Measurements from ENCODE around the gene AHCYL2. TPM values are rescaled to one million over a fixed set of nuclear protein-coding genes. Genes with fewer than 3 reads are reported as not detected.

AHCYL2 gene
- total RNA-seq, 1 experiment from 2014 or later, result 54.6 TPM

GRCh38 chr7:129205987-129206785 is 18.6 kb upstream of the AHCYL2 start:
- no peak overlapping the region for H3K4me3 Mint-ChIP-seq (ENCODE audit: low read depth, unreplicated experiment)
- no peaks in the 10 kb centered on the region for H3K4me1 Mint-ChIP-seq (ENCODE audit: low read depth, unreplicated experiment)
- no peak for TF ChIP-seq CTCF (IDR thresholded peaks at IDR 0.05; ENCODE audit: unreplicated experiment)
- no peak overlapping the region for H3K27ac Mint-ChIP-seq (ENCODE audit: unreplicated experiment)
- CTCF ChIA-PET, result no interaction called here
- intact Hi-C loops (cut with micrococcal nuclease; ENCODE audit: unreplicated experiment), result no loop called here
- DNase-seq, result no peak
- H3K36me3 Mint-ChIP-seq (ENCODE audit: insufficient read depth, unreplicated experiment), result no peaks in the 10 kb centered on the region
- BruUV-seq (replicated peaks), result no TSS peak
- no peaks in the 10 kb centered on the region for H3K9me3 Mint-ChIP-seq (ENCODE audit: low read depth, unreplicated experiment)
- peaks cover 47% of the 10 kb centered on the region for H3K27me3 Mint-ChIP-seq (ENCODE audit: unreplicated experiment)

GRCh38 chr7:129208667-129209066 is 16.2 kb upstream of the AHCYL2 start:
- H3K36me3 Mint-ChIP-seq (ENCODE audit: insufficient read depth, unreplicated experiment), result no peaks in the 10 kb centered on the region
- peaks cover 34% of the 10 kb centered on the region for H3K27me3 Mint-ChIP-seq (ENCODE audit: unreplicated experiment)
- no TSS peak for BruUV-seq (replicated peaks)
- no peak overlapping the region for H3K4me3 Mint-ChIP-seq (ENCODE audit: low read depth, unreplicated experiment)
- no peak overlapping the region for H3K27ac Mint-ChIP-seq (ENCODE audit: unreplicated experiment)
- CTCF ChIA-PET, result interaction anchor here (1.7 kb wide), 1 partner anchor 45 kb away, joined by 6 read pairs; no protein-coding TSS in a partner anchor
- no peak for DNase-seq
- intact Hi-C loops (cut with micrococcal nuclease; ENCODE audit: unreplicated experiment), result no loop called here
- peaks cover 2% of the 10 kb centered on the region for H3K4me1 Mint-ChIP-seq (ENCODE audit: low read depth, unreplicated experiment)
- no peaks in the 10 kb centered on the region for H3K9me3 Mint-ChIP-seq (ENCODE audit: low read depth, unreplicated experiment)
- TF ChIP-seq CTCF (IDR thresholded peaks at IDR 0.05; ENCODE audit: unreplicated experiment), result no peak

- no peak for DNase-seq
- peaks cover 37% of the 10 kb centered on the region for H3K27me3 Mint-ChIP-seq (ENCODE audit: unreplicated experiment)
- CTCF ChIA-PET, result interaction anchor here (4.0 kb wide), 1 partner anchor 46 kb away, joined by 18 read pairs; no protein-coding TSS in a partner anchor
- H3K4me1 Mint-ChIP-seq (ENCODE audit: low read depth, unreplicated experiment), result peaks cover 8% of the 10 kb centered on the region
- H3K27ac Mint-ChIP-seq (ENCODE audit: unreplicated experiment), result no peak overlapping the region
- no peaks in the 10 kb centered on the region for H3K9me3 Mint-ChIP-seq (ENCODE audit: low read depth, unreplicated experiment)
- no peak overlapping the region for H3K4me3 Mint-ChIP-seq (ENCODE audit: low read depth, unreplicated experiment)
- H3K36me3 Mint-ChIP-seq (ENCODE audit: insufficient read depth, unreplicated experiment), result no peaks in the 10 kb centered on the region
- no TSS peak for BruUV-seq (replicated peaks)
- TF ChIP-seq CTCF (IDR thresholded peaks at IDR 0.05; ENCODE audit: unreplicated experiment), result no peak
- intact Hi-C loops (cut with micrococcal nuclease; ENCODE audit: unreplicated experiment), result no loop called here
Measured at GRCh38 chr7:129209067-129209926, 15.5 kb upstream of the AHCYL2 start.

- peak; percentile 85 for DNase-seq
- CTCF ChIA-PET, result interaction anchor here (4.0 kb wide), 1 partner anchor 47 kb away, joined by 18 read pairs; no protein-coding TSS in a partner anchor
- Mint-ChIP-seq H3K4me1 (ENCODE audit: low read depth, unreplicated experiment) (peaks cover 8% of the 10 kb centered on the region), H3K4me3 (ENCODE audit: low read depth, unreplicated experiment) (no peak overlapping the region), H3K27ac (ENCODE audit: unreplicated experiment) (no peak overlapping the region), H3K27me3 (ENCODE audit: unreplicated experiment) (peaks cover 37% of the 10 kb centered on the region), H3K9me3 (ENCODE audit: low read depth, unreplicated experiment) (no peaks in the 10 kb centered on the region), H3K36me3 (ENCODE audit: insufficient read depth, unreplicated experiment) (no peaks in the 10 kb centered on the region)
- no TSS peak for BruUV-seq (replicated peaks)
- intact Hi-C loops (cut with micrococcal nuclease; ENCODE audit: unreplicated experiment), result loop anchor here (1.0 kb wide), 1 partner anchor 46 kb away; no protein-coding TSS in a partner anchor
- TF ChIP-seq CTCF (IDR thresholded peaks at IDR 0.05; ENCODE audit: unreplicated experiment), result peak; percentile 86
Measured at GRCh38 chr7:129210256-129210988, 14.4 kb upstream of the AHCYL2 start.

Data from Calu3 (cell line).